ENCODE measurements around the gene ZNF507.
A peak's percentile ranks its signal among the peaks of the same experiment; 100 is the strongest.

Gene ZNF507

GRCh38 chr19:32404933-32405430 lies 59.6 kb downstream of the ZNF507 start:
- DNase-seq (ENCODE audit: low spot score), result no peak
- in situ Hi-C loops (cut with MboI; ENCODE audit: low sequenced_read_pairs, unreplicated experiment), result no loop called here
- TF ChIP-seq, protein P1, sequence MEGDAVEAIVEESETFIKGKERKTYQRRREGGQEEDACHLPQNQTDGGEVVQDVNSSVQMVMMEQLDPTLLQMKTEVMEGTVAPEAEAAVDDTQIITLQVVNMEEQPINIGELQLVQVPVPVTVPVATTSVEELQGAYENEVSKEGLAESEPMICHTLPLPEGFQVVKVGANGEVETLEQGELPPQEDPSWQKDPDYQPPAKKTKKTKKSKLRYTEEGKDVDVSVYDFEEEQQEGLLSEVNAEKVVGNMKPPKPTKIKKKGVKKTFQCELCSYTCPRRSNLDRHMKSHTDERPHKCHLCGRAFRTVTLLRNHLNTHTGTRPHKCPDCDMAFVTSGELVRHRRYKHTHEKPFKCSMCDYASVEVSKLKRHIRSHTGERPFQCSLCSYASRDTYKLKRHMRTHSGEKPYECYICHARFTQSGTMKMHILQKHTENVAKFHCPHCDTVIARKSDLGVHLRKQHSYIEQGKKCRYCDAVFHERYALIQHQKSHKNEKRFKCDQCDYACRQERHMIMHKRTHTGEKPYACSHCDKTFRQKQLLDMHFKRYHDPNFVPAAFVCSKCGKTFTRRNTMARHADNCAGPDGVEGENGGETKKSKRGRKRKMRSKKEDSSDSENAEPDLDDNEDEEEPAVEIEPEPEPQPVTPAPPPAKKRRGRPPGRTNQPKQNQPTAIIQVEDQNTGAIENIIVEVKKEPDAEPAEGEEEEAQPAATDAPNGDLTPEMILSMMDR (IDR thresholded peaks at IDR 0.05; ENCODE audit: borderline replicate concordance, control extremely low read depth, extremely low read depth, insufficient read depth, missing control alignments), result no peak

DNA sequence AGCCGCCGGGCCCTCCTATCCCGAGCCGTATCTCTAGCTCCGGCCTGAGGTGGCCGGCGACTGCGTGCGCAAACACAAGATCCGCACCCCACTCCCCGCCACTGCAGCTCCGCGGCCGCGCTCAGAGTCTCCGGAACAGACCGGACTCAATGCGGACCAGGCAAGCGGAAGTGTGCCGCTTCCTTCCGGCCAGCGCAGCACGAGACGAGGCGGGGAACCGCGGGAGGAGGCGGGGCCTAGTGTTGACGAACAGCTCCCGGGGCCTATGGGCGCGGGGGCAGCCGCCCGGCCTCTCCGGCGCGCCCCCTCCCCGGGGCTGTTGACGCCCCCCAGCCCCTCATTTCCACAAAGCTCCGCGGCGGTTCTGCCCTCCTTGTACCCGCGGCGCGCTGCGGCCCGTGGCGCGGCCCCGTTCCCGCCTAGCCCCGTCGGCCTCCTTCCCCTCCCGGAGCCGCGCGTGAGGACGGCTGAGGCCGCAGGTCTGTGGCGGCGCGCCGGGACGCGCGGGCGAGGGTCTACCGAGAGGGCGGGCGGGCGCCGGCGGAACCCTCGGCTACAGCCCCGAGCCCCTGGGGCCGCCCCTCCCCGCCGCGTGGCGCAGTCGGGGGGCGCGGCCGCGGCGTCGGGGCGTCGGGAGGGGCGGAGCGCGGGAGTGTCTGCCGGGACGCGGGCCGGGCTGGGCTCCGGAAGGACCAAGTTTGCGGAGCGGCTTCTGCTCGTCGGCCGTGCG lies 60.2 kb downstream of the ZNF507 start, which contains the start of gene DPY19L3:
DPY19L3 (plus strand) TSS at position 340 of the 730 bp plus-strand sequence. CDS start 2,484 bp downstream, outside the sequence.
- peak; percentile 98 for DNase-seq (ENCODE audit: low spot score)
- in situ Hi-C loops (cut with MboI; ENCODE audit: low sequenced_read_pairs, unreplicated experiment), result no loop called here
- TF ChIP-seq, protein P1 (IDR thresholded peaks at IDR 0.05; ENCODE audit: borderline replicate concordance, control extremely low read depth, extremely low read depth, insufficient read depth, missing control alignments), result no peak

- no peak for DNase-seq (ENCODE audit: low spot score)
- in situ Hi-C loops (cut with MboI; ENCODE audit: low sequenced_read_pairs, unreplicated experiment), result no loop called here
- TF ChIP-seq, protein P1 (IDR thresholded peaks at IDR 0.05; ENCODE audit: borderline replicate concordance, control extremely low read depth, extremely low read depth, insufficient read depth, missing control alignments), result no peak
These were observed 61.0 kb downstream of the ZNF507 start for GRCh38 chr19:32406161-32407003.

DNA sequence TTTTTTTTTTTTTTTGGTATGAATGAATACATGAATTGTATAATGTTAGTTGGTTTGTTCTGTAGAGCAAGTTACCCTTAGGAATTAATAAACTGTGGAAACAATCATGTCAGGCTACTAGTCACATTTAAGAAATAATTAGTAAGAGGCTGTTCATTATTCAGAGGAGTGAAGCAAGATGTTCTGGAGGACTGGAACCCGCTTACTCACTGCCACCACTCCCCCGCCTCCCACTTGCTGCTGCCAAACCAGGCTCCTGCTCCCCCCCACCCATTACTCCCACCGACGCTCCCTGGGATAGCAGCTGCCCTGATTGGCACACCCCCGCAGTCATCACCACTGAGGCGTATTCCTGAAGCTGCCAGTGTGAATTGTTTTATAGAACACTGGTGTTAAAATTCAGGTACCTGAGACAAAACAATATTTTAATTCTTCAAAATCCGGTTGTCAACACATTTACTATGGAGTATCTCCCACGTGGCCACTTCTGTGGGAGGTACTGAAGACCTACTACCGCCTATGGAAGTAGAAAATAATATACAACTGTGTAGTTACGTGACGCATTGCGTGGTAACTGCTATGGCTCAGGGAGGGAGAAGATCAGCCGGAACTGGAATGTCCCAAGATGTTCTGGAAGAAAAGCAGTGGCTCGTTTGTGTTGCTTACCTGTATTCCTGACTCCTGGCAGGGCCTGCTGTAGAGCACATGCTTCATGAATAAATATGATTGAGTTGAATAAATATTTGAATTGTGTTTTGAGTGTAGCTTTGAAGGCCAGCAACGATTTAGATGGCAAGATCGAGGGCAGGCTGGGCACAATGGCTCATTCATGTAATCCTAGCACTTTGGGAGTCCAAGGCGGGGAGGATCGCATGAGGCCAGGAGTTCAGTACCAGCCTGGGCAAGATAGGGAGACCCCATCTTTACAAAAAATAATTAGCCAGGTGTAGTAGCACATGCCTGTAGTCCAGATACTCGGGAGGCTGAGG lies 61.9 kb downstream of the ZNF507 start:
- TF ChIP-seq, protein P1 (IDR thresholded peaks at IDR 0.05; ENCODE audit: borderline replicate concordance, control extremely low read depth, extremely low read depth, insufficient read depth, missing control alignments), result no peak
- in situ Hi-C loops (cut with MboI; ENCODE audit: low sequenced_read_pairs, unreplicated experiment), result no loop called here
- no peak for DNase-seq (ENCODE audit: low spot score)

DNA sequence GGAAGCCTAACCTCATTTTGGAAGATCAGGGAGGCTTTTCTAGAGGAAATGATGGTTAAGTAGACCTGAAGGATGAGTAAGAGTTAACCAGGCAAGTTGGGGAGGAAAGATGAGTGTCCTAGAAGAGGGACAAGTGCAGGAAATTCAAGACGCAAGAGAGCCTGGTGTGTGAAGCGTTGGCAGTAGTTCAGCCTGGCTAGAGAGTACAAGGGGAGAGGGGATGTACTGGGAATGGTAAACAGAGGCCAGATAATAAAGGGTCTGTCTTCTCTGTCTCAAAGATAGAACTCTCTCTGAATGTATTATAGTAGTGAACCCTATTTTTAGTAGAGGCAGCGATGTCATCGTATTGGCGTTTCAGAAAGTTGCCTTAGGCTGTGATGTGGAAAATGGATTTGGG lies 69.8 kb downstream of the ZNF507 start:
- in situ Hi-C loops (cut with MboI; ENCODE audit: low sequenced_read_pairs, unreplicated experiment), result no loop called here
- DNase-seq (ENCODE audit: low spot score), result no peak
- TF ChIP-seq, protein P1 (IDR thresholded peaks at IDR 0.05; ENCODE audit: borderline replicate concordance, control extremely low read depth, extremely low read depth, insufficient read depth, missing control alignments), result no peak
